NCI-H446 treated with DMSO at 0.1 percent for 48 hours (cell line): ENCODE results near the gene SHANK2.
"Not testable (repeated sequence)": the region's sequence is repeated elsewhere in the genome, so short reads cannot be mapped to it uniquely, and the experiment has no call there.

Experiments
- DNase-seq: peaks from one replicate; lab custom pipeline; 2025; lab: John Stamatoyannopoulos, UW

Gene SHANK2

DNA sequence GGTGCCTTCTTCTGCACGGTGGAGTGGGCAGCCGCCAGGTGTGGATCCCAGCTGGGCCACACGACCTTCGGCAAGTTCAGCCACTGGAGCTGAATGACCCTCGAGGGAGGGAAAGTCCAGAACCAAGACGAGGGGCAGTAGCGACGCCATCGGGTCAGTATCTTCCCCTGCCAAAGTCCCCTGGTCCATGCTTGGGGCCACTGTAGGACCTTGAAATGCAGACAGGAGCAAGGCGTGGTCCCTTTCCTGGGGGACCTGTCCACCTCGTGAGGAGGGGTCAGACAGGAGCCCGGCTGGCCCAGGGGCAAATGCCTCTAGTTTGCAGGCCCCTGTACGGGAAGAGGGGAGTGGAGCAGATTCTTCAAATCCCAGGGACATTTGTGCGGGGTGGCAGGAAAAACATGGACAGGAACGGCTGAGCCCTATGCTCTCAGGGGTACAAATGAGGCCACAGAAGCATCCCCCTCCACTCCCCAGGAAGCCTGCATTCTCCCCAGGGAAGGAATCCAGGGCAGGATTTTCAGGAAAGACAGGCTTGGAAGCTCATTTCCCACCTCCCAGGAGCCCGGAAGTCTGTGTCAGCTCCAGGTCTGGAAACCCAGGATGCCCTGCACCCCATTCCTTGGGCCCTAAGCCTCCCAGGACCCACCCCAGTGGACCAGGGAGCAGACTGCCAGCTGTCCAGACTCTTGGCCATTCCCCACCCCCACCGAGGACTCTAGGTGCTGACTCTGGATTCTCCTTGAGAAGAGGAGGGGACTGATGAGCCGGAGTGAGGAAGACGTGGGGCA, 6.6 kb downstream of the SHANK2 start:
- DNase-seq: no peak

DNA sequence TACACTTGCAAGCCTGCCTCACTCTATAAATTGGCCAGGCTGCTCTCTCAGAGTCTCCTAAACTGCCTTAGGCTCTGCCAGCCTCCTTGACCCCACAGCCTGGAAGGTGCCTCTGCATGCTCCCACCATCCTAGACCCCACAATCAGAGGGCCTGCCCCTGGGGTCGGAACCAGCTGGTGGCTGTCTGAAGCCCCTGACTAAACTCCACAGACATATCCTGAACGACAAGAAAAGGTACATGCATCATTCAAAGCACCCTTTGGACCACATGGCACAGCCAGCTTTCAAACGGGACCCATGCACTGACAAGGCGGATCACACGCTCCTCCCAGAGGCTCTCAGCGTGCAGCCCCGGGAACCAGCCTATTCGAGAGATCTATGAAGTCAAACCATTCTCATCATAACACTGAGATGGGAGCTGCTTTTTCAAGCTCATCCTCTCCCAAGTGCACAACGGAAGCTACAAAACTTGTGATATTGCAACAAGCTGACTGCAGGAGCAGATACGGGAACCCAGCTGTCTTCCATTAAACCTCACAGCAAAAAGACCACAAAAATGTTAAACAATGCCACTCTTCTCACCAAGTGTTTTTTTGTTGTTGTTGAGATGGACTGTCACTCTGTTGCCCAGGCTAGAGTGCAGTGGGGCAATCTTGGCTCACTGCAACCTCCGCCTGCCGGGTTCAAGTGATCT, 8.1 kb downstream of the SHANK2 start:
- no peak for DNase-seq

DNA sequence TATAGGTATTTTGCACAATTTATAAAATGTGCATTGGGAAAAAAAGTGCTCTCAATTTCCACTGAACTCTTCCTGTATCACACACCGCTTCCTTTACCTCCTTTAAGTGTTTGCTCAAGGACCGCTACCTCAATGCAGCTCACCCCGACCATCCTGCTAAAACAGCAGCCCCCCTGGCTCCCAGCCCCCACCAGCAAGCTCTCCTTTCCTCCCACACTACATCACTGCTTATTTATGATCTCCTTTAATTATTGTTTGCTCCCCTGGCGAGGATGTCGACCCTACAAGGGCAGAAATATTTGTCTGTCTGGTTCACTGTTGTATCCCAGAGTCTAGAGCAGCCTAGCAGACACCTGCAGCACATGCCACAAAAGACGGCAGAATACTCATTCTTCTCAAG, 10.0 kb downstream of the SHANK2 start:
- no peak for DNase-seq

GRCh38 chr11:71241721-71242259, 10.6 kb downstream of the SHANK2 start:
- DNase-seq: no peak

DNA sequence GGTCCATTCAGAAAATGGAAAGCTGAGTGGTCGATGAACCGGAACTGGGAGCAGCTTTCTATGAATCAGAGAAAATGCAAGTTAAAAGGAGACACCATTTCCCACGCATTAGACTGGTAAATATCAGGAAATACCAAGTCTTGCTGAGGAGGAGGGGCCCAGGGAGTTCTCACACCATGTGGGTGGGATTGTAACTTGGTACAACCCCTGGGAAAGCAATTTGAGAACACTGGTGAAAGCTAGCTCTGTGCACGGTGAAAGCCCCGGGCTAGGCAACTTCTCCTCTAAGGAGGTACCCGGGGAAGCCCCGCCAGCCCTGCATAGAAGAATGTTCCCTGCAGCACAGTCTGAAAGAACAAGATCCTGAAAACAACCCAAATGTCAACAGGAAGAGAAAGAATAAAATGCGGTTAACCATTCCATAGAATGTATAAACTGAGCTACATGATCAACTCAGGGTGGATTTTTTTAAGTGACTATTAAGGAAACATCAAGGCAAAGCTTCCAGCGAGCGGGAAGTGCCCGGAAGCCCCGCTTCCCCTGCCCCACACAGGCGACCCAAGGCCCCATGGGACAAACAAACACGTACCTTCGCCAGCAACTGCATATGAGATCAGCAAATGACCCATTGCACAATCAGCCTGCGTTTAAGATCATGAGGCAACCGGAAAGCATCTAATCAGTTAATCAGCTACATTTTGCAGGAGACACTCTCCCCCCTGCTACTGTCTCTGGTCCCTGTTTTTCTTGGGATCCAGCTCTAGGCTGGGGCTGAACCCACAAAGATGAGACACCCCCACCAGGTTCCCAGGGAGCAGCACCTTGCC, 11.3 kb downstream of the SHANK2 start:
- no peak for DNase-seq

GRCh38 chr11:71240061-71240690, 12.2 kb downstream of the SHANK2 start:
- DNase-seq: no peak

- DNase-seq: no peak
Observed at GRCh38 chr11:71239581-71239980, 12.8 kb downstream of the SHANK2 start.

DNA sequence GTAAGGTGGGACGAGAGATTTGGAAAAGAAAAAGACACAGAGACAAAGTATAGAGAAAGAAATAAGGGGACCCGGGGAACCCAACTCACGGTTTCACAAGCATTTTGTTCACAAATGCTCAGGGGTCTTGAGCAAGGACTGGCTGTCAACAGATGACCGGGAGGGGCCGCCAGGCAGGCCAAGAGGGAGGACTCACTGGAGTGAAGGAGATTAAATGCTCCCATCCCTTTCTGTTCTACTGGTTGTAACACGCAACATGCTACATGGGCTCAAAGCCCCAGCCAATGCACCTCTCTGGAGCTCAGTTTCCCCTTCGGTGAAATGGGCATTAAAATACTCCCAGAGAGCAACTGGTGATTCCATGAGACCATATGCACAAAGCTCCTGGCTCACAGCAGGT, 13.4 kb downstream of the SHANK2 start:
- no peak for DNase-seq

DNA sequence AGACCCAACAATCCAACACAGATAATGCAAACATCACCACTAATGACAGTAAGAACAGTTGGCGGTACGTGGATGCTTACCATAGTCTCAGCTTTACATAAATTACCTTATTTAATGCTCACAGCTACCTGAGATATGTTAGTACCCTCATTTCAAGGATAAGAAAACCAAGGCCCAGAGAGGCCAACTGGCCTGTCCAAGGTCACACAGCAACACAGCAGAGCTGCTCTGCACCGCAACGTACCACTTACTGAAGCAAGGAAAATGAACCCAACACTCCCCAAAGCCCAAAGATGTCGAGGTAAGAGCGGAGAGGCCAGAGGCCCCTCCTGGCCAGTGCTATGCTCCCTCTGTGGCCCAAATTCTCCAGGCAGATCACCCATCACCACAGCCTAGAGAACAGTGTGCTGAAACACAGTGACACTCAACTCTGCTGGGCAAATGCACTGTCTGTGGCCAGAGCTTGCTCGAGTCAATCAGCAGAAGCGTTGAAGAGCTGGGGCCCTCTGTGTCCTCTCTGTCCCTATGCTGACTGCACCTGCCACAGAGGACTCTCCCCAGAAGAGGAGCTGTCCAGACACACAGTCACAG, 14.0 kb downstream of the SHANK2 start:
- DNase-seq: no peak

DNA sequence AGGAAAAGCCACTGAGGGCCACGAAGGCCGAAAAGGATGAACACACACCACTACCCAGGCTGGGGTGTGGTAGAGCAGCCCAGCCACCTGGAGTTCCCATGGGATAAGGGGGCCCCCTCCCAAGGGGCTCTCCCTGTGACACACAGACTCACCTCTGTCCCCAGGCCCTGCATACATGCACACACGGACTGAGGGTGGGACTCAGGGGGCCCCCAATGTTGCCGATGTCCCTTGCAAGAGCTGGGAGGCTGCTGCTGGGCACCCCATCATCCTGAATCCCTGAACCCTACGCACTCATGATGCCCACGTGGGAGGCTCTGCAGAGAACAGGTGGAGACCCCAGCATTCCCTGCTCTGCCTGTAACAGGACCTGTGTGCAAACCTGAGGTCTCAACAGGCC, 14.5 kb downstream of the SHANK2 start:
- no peak for DNase-seq

DNA sequence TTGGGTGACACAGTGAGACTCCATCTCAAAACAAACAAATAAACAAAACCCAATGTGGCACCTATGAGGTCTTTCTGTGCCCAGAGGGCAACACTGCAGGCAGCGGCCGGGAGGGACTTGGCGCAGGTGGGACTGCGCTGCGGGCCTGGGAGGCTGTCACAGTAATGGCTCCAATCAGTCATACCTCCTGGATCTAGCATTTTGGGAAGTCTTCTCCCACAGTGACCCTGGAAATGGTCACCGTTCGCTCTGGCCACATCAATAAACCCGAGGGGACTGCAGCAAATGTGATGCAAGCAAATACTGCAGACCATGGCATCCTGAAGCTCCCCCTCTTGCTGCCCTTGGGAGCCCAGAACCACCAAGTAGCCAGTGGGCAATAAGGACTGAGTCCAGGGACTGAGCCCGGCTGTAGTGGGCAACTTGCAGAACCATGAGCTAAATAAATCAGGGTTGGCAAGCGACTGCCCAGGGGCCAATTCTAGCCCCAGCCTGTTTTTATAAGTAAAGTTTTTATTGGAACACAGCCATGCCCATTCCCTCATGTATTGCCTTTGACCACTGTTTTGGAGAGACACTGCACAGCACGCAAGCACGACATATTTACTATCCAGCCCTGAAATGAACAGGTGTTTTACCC, 15.4 kb downstream of the SHANK2 start:
- DNase-seq: no peak

DNA sequence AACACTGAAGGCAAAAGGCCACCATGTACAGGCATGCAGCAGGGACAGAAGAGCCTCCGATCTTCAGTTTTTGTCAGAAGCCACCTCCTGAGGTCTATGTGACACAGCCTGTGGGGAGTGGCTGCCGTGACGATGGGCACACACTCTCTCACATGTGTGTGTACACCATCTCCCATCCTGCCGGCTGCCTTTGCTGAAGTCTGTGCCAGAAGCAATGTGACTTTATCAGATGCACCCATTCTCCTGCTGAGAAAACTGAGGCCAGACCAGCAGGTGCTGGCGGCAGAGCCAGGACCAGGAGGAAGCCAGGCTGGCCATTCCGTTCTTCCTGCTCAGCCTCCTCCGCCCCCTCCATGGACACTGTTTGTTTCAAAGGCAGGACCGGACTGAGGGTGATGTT, 16.7 kb downstream of the SHANK2 start:
- DNase-seq: no peak

- DNase-seq: not testable (repeated sequence)
Observed at GRCh38 chr11:71233896-71234852, 18.2 kb downstream of the SHANK2 start.

DNA sequence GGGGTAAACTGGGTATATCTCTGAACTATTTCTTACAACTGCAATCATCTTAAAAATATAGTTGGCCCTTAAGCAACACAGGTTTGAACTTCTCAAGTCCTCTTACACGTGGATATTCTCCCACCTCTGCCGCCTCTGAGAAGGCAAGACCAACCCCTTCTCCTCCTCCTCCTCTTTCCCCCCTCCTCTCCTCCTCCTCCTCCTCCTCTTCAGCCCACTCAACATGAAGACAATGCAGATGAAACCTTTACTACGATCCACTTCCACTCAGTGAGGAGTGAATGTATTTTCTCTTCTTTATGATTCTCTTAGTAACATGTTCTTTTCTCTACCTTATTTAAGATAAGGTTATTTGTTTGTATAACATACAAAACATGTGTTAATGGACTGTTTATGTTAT, 20.0 kb downstream of the SHANK2 start:
- no peak for DNase-seq

- no peak for DNase-seq
Observed at GRCh38 chr11:71228961-71229360, 23.4 kb downstream of the SHANK2 start.

DNA sequence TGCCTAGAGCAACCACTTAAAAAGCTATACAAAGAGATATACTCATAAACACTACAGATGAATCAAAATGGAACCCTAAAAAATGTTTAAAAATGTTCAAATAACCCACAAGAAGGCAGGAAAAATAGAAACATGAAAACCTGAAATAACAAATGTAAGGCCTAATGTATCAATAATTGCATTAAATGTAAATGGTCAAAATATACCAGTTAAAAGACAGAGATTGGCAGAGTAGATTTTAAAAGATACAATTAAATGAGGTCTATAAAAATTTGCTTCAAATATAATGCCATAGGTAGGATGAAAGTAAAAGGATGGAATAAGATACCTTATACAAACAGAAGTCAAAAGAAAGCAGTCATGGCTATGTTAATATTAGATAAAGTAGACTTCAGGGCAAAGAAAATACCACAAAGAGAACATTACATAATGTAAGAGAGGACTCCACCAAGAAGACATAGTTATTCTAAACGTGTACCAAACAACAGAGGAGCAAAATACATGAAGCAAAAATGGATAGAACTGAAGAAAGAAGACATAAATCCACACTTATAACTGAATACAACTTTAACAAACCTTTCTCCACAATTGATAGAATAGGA, 25.2 kb downstream of the SHANK2 start:
- DNase-seq: no peak

GRCh38 chr11:71223671-71224660, 28.4 kb downstream of the SHANK2 start:
- DNase-seq: no peak

- DNase-seq: no peak
Observed at GRCh38 chr11:71223081-71223405, 29.3 kb downstream of the SHANK2 start.
